Astrocyte (in vitro differentiated cells and primary cell): ENCODE results near the gene KNOP1. TPM values are rescaled to one million over a fixed set of nuclear protein-coding genes. Genes with fewer than 3 reads are reported as not detected.

Experiments used
- DNase-seq: peaks from one replicate; pipeline ENCODE4 v3.0.0-alpha.2; 2010; ENCODE audit warnings: low read depth
- FAIRE-seq: peaks from 2 replicates; lab custom pipeline; 2011; peaks lifted over from hg19 to GRCh38; lab: Jason Lieb, UNC
- H2AFZ ChIP-seq: 2 replicates; pipeline ENCODE4 v1.6.0; 2012; ENCODE audit warnings: low read depth, low read length, inconsistent platforms
- H3K27ac ChIP-seq: 2 replicates; pipeline ENCODE4 v1.5.1; 2011; ENCODE audit warnings: low read depth, low read length, inconsistent platforms
- H3K27me3 ChIP-seq: 2 replicates; pipeline ENCODE4 v1.6.0; 2011; ENCODE audit warnings: low read length, inconsistent platforms; ENCODE audit not compliant: insufficient read depth
- H3K36me3 ChIP-seq: 2 replicates; pipeline ENCODE4 v1.5.1; 2011; ENCODE audit warnings: low read length, inconsistent platforms; ENCODE audit not compliant: insufficient read depth
- H3K4me1 ChIP-seq: 2 replicates; pipeline ENCODE4 v1.5.1; 2011; ENCODE audit warnings: low read length, inconsistent platforms; ENCODE audit not compliant: insufficient read depth
- H3K4me2 ChIP-seq: 2 replicates; pipeline ENCODE4 v1.6.0; 2012; ENCODE audit warnings: low read length, inconsistent platforms
- H3K4me3 ChIP-seq: 2 replicates; pipeline ENCODE4 v1.5.1; 2011; ENCODE audit warnings: low read depth, mild to moderate bottlenecking, low read length, inconsistent platforms; ENCODE audit not compliant: insufficient read depth
- H3K79me2 ChIP-seq: 2 replicates; pipeline ENCODE4 v1.6.0; 2012; ENCODE audit warnings: mild to moderate bottlenecking, low read length, inconsistent platforms; ENCODE audit not compliant: insufficient read depth
- H3K9ac ChIP-seq: 2 replicates; pipeline ENCODE4 v1.6.0; 2012; ENCODE audit warnings: mild to moderate bottlenecking, low read length, inconsistent platforms
- H3K9me3 ChIP-seq: 2 replicates; pipeline ENCODE4 v1.5.1; 2012; ENCODE audit warnings: low read depth, mild to moderate bottlenecking, low read length, inconsistent platforms; ENCODE audit not compliant: insufficient read depth
- H4K20me1 ChIP-seq: 2 replicates; pipeline ENCODE4 v1.6.0; 2012; ENCODE audit warnings: low read length, inconsistent platforms; ENCODE audit not compliant: insufficient read depth
- H3K27ac Mint-ChIP-seq: one replicate; pipeline ENCODE4 v1.8.0; 2021; ENCODE audit warnings: mild to moderate bottlenecking, mixed read lengths; ENCODE audit not compliant: unreplicated experiment
- H3K27me3 Mint-ChIP-seq: one replicate; pipeline ENCODE4 v1.8.0; 2021; ENCODE audit warnings: low read depth, mixed read lengths; ENCODE audit not compliant: unreplicated experiment
- H3K36me3 Mint-ChIP-seq: one replicate; pipeline ENCODE4 v1.8.0; 2021; ENCODE audit warnings: low read depth, mixed read lengths; ENCODE audit not compliant: unreplicated experiment
- H3K4me1 Mint-ChIP-seq: one replicate; pipeline ENCODE4 v1.8.0; 2021; ENCODE audit warnings: low read depth, mixed read lengths; ENCODE audit not compliant: unreplicated experiment
- H3K4me3 Mint-ChIP-seq: one replicate; pipeline ENCODE4 v1.8.0; 2021; ENCODE audit warnings: mild to moderate bottlenecking, moderate library complexity, mixed read lengths; ENCODE audit not compliant: unreplicated experiment
- H3K9me3 Mint-ChIP-seq: one replicate; pipeline ENCODE4 v1.8.0; 2021; ENCODE audit warnings: mild to moderate bottlenecking, mixed read lengths; ENCODE audit not compliant: unreplicated experiment
- EZH2 ChIP-seq: IDR thresholded peaks from 2 replicates; pipeline ENCODE4 v1.6.1; 2012; ENCODE audit warnings: mild to moderate bottlenecking, low read length, inconsistent platforms; ENCODE audit not compliant: insufficient read depth
- total RNA-seq: library from RNA; stranded (reverse); gene quantifications from 2 replicates; pipeline ENCODE4 v1.2.1, GENCODE V29; 2021
- TF ChIP-seq, protein P1 (sequence below): IDR thresholded peaks from 2 replicates; pipeline ENCODE4 v1.5.1; 2011; ENCODE audit warnings: low read depth, mild to moderate bottlenecking, inconsistent platforms, low read length, moderate library complexity; ENCODE audit not compliant: insufficient read depth

Gene KNOP1
- total RNA-seq, 1 donor from 2014 or later = 22.9 TPM

DNA sequence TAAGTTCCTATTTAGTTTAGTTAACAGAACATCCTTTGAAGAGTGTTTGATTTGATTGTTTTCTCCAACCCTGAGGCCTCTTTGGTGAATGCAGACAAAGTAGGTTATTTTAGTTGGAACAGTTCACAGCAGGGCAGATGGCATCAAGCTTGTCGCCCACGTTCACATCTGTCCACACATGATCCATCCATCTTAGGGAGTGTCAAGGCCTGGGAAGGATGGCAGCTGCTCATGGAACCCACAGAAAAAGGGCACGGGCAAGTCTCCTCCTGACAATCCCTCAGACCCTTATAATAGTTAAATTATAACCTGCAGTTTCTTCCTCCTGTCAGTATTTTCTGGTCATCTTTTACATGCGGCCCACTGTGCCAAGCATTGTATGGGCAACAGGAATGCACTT lies 60.2 kb downstream of the KNOP1 start:
- H3K79me2 ChIP-seq = no peaks in the 10 kb centered on the region
- no peak for TF ChIP-seq EZH2
- TF ChIP-seq, protein P1, sequence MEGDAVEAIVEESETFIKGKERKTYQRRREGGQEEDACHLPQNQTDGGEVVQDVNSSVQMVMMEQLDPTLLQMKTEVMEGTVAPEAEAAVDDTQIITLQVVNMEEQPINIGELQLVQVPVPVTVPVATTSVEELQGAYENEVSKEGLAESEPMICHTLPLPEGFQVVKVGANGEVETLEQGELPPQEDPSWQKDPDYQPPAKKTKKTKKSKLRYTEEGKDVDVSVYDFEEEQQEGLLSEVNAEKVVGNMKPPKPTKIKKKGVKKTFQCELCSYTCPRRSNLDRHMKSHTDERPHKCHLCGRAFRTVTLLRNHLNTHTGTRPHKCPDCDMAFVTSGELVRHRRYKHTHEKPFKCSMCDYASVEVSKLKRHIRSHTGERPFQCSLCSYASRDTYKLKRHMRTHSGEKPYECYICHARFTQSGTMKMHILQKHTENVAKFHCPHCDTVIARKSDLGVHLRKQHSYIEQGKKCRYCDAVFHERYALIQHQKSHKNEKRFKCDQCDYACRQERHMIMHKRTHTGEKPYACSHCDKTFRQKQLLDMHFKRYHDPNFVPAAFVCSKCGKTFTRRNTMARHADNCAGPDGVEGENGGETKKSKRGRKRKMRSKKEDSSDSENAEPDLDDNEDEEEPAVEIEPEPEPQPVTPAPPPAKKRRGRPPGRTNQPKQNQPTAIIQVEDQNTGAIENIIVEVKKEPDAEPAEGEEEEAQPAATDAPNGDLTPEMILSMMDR = no peak
- no peak overlapping the region for H3K9ac ChIP-seq
- no peak overlapping the region for H3K27ac ChIP-seq
- peaks cover 3% of the 10 kb centered on the region for H3K4me1 ChIP-seq
- no peaks in the 10 kb centered on the region for H4K20me1 ChIP-seq
- Mint-ChIP-seq H3K27me3 (no peaks in the 10 kb centered on the region), H3K4me3 (no peak overlapping the region), H3K27ac (no peak overlapping the region), H3K36me3 (peaks cover 31% of the 10 kb centered on the region), H3K4me1 (no peaks in the 10 kb centered on the region), H3K9me3 (peaks cover 2% of the 10 kb centered on the region)
- H2AFZ ChIP-seq = no peak overlapping the region
- DNase-seq (no peak), FAIRE-seq (no peak)
- no peak overlapping the region for H3K4me3 ChIP-seq
- H3K9me3 ChIP-seq = no peaks in the 10 kb centered on the region
- H3K36me3 ChIP-seq = peaks cover 7% of the 10 kb centered on the region
- H3K27me3 ChIP-seq = no peaks in the 10 kb centered on the region
- no peak overlapping the region for H3K4me2 ChIP-seq

DNA sequence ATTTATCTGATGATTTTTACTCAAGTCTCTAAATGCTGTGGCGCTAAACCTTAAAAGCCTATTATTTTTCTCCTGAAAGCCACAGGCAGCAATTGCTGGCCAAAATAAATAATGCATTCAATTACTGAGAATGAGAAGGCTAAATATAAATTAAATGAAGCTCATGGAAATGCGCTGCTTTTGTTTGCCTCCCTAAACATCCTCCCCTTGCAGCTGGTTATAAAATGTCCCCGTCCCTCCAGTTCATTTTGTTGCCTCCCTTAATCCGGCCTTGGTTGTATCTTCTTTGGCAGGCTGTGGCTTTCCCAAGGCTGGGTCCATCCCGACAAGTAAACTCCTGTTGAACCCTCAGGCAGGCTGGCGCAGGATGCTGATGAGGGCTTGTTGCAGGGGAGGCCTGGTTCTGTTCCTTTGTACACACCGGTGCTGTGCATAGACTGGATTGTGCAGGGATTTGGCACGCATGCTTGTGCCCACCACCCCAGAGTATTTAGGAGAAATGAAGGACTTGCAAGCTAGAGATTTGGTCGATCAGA lies 62.7 kb downstream of the KNOP1 start:
- Histone ChIP-seq H3K27me3 (no peaks in the 10 kb centered on the region), H4K20me1 (no peaks in the 10 kb centered on the region), H3K4me3 (no peak overlapping the region), H3K4me2 (no peak overlapping the region), H3K4me1 (peaks cover 3% of the 10 kb centered on the region), H3K9ac (no peak overlapping the region), H2AFZ (no peak overlapping the region), H3K36me3 (peaks cover 16% of the 10 kb centered on the region), H3K79me2 (no peaks in the 10 kb centered on the region), H3K9me3 (no peaks in the 10 kb centered on the region), H3K27ac (no peak overlapping the region)
- H3K36me3 Mint-ChIP-seq = peaks cover 29% of the 10 kb centered on the region
- H3K27ac Mint-ChIP-seq = no peak overlapping the region
- TF ChIP-seq, protein P1 = no peak
- TF ChIP-seq EZH2 = no peak
- H3K9me3 Mint-ChIP-seq = peaks cover 2% of the 10 kb centered on the region
- DNase-seq (no peak), FAIRE-seq (no peak)
- H3K4me3 Mint-ChIP-seq = no peak overlapping the region
- no peaks in the 10 kb centered on the region for H3K4me1 Mint-ChIP-seq
- H3K27me3 Mint-ChIP-seq = no peaks in the 10 kb centered on the region

DNA sequence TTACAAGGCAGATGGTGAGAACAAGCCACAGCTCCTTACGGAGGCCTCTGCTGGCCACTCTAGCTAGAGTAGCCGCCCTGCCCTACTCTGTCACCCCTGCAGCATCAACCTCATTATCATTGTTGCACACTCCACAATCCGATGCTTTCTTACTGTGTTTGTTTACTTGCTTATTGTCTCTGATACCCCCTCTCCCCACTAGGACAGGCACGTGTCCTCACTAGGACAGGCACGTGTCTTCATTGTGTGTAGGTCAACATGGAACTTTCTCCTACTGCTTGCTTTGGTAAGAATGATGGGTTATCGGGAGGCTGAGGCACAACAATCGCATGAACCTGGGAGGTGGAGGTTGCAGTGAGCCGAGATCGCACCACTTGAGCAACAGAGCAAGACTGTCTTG lies 63.9 kb downstream of the KNOP1 start:
- no peaks in the 10 kb centered on the region for H3K9me3 ChIP-seq
- H3K4me2 ChIP-seq = no peak overlapping the region
- H3K4me3 ChIP-seq = no peak overlapping the region
- Mint-ChIP-seq H3K36me3 (peaks cover 26% of the 10 kb centered on the region), H3K4me3 (no peak overlapping the region), H3K4me1 (no peaks in the 10 kb centered on the region), H3K27me3 (no peaks in the 10 kb centered on the region), H3K27ac (no peak overlapping the region), H3K9me3 (peaks cover 2% of the 10 kb centered on the region)
- no peaks in the 10 kb centered on the region for H3K79me2 ChIP-seq
- FAIRE-seq (no peak), DNase-seq (no peak)
- no peak overlapping the region for H2AFZ ChIP-seq
- TF ChIP-seq, protein P1 = no peak
- TF ChIP-seq EZH2 = no peak
- peaks cover 20% of the 10 kb centered on the region for H3K36me3 ChIP-seq
- no peaks in the 10 kb centered on the region for H3K27me3 ChIP-seq
- no peaks in the 10 kb centered on the region for H4K20me1 ChIP-seq
- no peak overlapping the region for H3K9ac ChIP-seq
- no peak overlapping the region for H3K27ac ChIP-seq
- H3K4me1 ChIP-seq = peaks cover 3% of the 10 kb centered on the region
